Measurements from ENCODE around the gene SEMA3G.

SEMA3G gene

GRCh38 chr3:52477076-52477795 is 32.3 kb upstream of the SEMA3G start:
- no peak for TF ChIP-seq EZH2 (IDR thresholded peaks at IDR 0.05; ENCODE audit: borderline replicate concordance, low read depth, low read length, severe bottlenecking)
- TF ChIP-seq CTCF (IDR thresholded peaks at IDR 0.05; ENCODE audit: borderline replicate concordance, extremely low read depth, low read length, poor library complexity, severe bottlenecking) = no peak
- no peak for ATAC-seq (ENCODE audit: insufficient read depth, low read depth)
- H3K36me3 ChIP-seq (ENCODE audit: insufficient read depth, low read length) = peaks cover 96% of the 10 kb centered on the region

GRCh38 chr3:52473026-52473425 is 28.1 kb upstream of the SEMA3G start:
- Histone ChIP-seq H3K4me3 (ENCODE audit: low read depth in 1 of 2, low read length in 2 of 2) (no peak overlapping the region), H3K9me3 (ENCODE audit: insufficient read depth, low read length, severe bottlenecking) (no peaks in the 10 kb centered on the region), H3K27me3 (ENCODE audit: insufficient read depth, low read length, poor library complexity) (no peaks in the 10 kb centered on the region), H2AFZ (ENCODE audit: low read depth, low read length) (no peak overlapping the region), H3K36me3 (ENCODE audit: insufficient read depth, low read length) (peaks cover 81% of the 10 kb centered on the region), H3K4me1 (ENCODE audit: insufficient read depth, low read length) (no peaks in the 10 kb centered on the region), H3K9ac (ENCODE audit: low read depth, low read length) (no peak overlapping the region), H3K79me2 (ENCODE audit: insufficient read depth, low read length) (peaks cover 19% of the 10 kb centered on the region), H3K27ac (ENCODE audit: low read length) (no peak overlapping the region), H4K20me1 (ENCODE audit: insufficient read depth, low read length) (peaks cover 40% of the 10 kb centered on the region), H3K4me2 (ENCODE audit: insufficient read depth, low read length) (no peak overlapping the region)
- ATAC-seq (ENCODE audit: insufficient read depth, low read depth) (no peak), DNase-seq (no peak)
- TF ChIP-seq CTCF (IDR thresholded peaks at IDR 0.05; ENCODE audit: borderline replicate concordance, extremely low read depth, low read length, poor library complexity, severe bottlenecking) = no peak
- no peak for TF ChIP-seq EZH2 (IDR thresholded peaks at IDR 0.05; ENCODE audit: borderline replicate concordance, low read depth, low read length, severe bottlenecking)

More at GRCh38 chr3:52477076-52477795, 32.3 kb upstream of the SEMA3G start:
- H3K27me3 ChIP-seq (ENCODE audit: insufficient read depth, low read length, poor library complexity) = no peaks in the 10 kb centered on the region
- H3K4me3 ChIP-seq (ENCODE audit: low read depth in 1 of 2, low read length in 2 of 2) = no peak overlapping the region
- H3K4me2 ChIP-seq (ENCODE audit: insufficient read depth, low read length) = no peak overlapping the region
- no peak overlapping the region for H3K27ac ChIP-seq (ENCODE audit: low read length)
- H2AFZ ChIP-seq (ENCODE audit: low read depth, low read length) = no peak overlapping the region
- DNase-seq = no peak
- H3K79me2 ChIP-seq (ENCODE audit: insufficient read depth, low read length) = no peaks in the 10 kb centered on the region
- no peaks in the 10 kb centered on the region for H3K9me3 ChIP-seq (ENCODE audit: insufficient read depth, low read length, severe bottlenecking)
- H4K20me1 ChIP-seq (ENCODE audit: insufficient read depth, low read length) = peaks cover 11% of the 10 kb centered on the region
- no peaks in the 10 kb centered on the region for H3K4me1 ChIP-seq (ENCODE audit: insufficient read depth, low read length)
- H3K9ac ChIP-seq (ENCODE audit: low read depth, low read length) = no peak overlapping the region

- H3K27ac ChIP-seq (ENCODE audit: low read length) = no peak overlapping the region
- no peaks in the 10 kb centered on the region for H3K9me3 ChIP-seq (ENCODE audit: insufficient read depth, low read length, severe bottlenecking)
- H3K36me3 ChIP-seq (ENCODE audit: insufficient read depth, low read length) = peaks cover 79% of the 10 kb centered on the region
- no peak overlapping the region for H3K9ac ChIP-seq (ENCODE audit: low read depth, low read length)
- ATAC-seq (ENCODE audit: insufficient read depth, low read depth) = no peak
- TF ChIP-seq EZH2 (IDR thresholded peaks at IDR 0.05; ENCODE audit: borderline replicate concordance, low read depth, low read length, severe bottlenecking) (no peak), CTCF (IDR thresholded peaks at IDR 0.05; ENCODE audit: borderline replicate concordance, extremely low read depth, low read length, poor library complexity, severe bottlenecking) (no peak)
- no peaks in the 10 kb centered on the region for H3K27me3 ChIP-seq (ENCODE audit: insufficient read depth, low read length, poor library complexity)
- no peak for DNase-seq
- H3K79me2 ChIP-seq (ENCODE audit: insufficient read depth, low read length) = peaks cover 24% of the 10 kb centered on the region
- H3K4me1 ChIP-seq (ENCODE audit: insufficient read depth, low read length) = no peaks in the 10 kb centered on the region
- no peak overlapping the region for H3K4me2 ChIP-seq (ENCODE audit: insufficient read depth, low read length)
- no peak overlapping the region for H3K4me3 ChIP-seq (ENCODE audit: low read depth in 1 of 2, low read length in 2 of 2)
- H2AFZ ChIP-seq (ENCODE audit: low read depth, low read length) = no peak overlapping the region
- peaks cover 43% of the 10 kb centered on the region for H4K20me1 ChIP-seq (ENCODE audit: insufficient read depth, low read length)
Measured at GRCh38 chr3:52472239-52473000, 27.5 kb upstream of the SEMA3G start.
